HuH-7.5 (cell line): ENCODE results near the gene SIX1.

Source experiments
- DNase-seq: peaks from one replicate; pipeline ENCODE4 v3.0.0; 2011; ENCODE audit warnings: low spot score

SIX1 gene

DNA sequence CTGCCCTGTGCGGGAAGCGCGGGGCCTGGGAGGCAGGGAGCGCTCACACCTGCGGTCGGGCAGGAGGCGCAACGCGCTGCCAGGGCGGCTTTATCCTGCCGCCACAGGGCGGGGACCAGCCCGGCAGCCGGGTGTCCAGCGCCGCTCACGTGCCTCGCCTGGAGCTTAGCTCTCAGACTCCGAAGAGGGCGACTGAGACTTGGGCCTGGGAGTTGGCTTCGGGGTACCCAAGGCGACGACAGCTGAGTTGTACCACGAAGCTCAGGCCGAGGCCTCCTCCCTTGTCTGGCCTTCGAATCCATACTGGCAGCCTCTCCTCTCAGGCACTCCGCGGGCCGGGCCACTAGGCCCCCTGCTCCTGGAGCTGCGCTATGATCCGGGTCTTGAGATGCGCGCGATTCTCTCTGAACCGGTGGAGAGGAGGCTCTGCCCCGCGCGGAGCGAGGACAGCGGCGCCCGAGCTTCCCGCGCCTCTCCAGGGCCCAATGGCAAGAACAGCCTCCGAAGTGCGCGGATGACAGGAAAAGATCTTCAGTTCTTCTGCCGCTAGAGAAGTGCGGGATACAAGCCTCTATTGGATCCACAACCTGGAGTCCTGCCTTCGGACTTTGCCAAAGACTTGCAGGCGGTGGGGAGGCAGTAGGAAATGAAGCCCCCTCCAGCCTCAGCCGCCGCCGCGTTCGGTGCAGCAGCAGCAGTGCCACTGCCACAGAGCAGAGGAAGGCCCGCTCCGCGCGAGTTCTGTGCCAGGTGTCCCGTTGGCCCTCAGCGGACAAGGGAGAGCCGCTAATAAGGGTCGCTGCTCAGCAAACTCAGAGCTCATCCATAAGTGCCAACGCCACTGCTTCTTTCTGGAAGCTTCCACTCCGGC is 6.8 kb downstream of the SIX1 start:
- DNase-seq: no peak

DNA sequence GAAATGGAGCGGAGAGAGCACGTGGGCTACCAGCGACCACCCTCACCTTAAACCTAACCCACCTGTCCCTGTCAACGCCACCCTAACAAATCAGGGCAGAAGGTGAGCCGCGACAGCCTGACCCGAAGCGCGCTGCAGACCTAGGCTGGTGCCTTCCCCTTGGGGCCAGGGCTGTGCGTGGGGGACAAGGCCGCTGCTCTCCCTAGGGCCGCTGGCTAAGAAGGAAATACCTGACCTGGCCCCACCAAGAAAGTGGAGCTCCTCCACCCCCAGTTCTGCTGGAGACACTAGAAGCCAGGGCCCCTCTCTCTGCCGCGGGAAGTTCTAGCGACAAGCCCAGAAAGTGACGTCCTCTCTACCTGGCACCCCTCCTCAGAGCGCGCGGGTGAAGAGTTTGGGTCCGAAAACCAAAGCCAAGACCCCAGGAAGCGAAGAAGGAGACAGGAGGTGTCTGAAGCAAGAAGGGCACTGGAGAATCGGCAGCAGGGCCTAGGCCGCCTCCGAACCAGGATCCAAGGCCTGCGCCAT is 7.5 kb downstream of the SIX1 start:
- no peak for DNase-seq

DNA sequence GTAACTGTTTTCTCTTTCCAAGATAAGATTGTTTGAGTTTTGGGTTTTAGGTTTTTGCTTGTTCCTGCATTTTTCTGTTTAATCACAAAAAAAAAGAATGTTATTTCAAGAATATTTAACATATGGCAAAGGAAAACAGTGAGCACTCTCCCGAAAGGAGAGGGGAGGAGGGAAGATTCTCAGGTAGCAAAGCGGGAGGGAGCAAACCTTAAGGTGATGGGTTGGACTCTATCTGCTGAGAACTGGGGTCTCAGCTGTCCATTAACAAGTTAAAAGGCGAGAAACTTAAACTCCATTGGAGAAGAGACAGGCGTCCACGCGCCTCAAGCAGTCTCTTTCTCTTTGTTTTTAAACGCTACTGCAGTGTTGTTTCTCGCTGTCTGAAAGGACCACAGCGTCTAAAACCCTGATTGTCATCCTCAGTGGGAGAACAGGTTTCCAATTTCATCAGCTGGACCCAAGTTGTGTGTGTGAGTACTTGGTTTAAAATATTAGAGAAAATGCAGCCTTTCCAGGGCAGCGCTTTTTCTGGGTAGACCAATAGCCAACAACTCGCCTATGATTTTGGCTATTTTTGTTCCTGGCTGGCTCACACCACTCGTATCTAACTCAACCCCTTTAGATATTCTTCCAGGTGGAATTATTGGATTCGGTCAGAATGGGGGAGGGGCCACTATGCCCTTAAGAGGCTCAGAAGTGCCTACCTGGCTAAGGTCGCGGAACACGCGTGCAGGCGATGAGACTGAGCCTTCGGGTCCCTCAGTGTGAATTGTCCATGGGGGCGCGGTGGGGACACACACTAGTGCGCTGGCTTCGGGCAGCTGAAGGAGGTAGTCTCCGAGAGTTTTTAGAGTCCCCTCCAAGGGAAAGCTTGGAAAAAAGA is 8.2 kb downstream of the SIX1 start:
- DNase-seq: no peak

DNA sequence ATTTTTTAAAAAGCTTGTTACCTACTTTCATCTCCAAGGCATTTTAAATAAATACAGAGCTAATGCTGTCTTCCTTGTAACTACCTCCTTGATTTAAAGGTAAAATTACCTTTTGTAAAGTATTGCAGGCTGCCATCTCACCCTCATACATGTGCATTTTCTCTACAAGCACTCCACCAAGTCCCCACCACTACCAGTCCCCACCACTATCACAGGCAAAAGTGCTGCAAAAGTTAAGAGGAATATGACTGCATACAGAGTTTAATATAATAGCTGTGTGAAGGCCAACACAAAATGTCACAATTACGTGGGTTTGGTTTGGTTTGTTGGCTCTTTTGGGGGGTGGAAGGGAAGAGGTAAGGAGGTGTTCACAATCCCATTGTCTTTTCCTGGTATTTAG is 9.6 kb downstream of the SIX1 start:
- DNase-seq: no peak

DNA sequence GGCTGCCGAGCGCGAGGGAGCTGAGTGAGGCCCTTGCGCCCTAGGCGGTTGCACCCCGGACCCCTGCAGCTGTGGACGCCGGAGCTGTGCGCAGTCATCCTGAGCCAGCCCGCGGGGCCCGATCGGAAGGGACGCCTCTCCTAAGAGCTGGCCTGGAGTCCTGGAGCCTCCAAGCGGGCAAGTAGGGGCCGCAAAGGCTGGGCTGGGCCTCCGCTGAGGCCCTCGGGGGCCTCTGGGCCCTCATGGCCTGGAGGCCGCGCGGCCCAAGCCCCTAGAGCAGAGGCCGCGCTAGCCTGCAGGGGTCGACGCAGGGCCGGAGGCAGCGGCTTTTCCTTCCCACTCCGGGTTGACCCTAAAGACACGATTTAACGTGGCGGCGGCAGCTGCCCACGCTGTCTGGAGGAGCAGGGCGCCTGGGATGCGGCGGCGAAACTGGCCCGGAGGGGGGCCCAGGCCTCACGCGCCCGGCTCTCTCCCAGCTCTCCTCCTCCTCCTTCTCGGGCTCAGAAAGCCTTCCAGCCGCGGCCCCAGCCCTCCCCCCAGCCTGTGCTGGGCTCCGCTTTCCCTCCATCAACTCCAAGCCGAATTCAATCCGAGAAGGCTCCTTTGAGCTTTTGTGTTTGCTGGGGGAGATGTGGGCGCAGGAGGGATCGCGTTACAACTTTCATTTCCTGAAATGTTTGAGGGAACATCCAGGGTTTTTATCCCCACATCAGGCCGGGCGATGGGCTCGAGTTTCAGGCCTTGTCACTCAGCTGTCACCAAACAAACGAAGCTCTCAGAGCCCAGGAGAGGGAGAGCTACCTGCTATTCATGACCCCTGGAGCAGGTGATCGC is 11.6 kb downstream of the SIX1 start:
- DNase-seq: no peak

DNA sequence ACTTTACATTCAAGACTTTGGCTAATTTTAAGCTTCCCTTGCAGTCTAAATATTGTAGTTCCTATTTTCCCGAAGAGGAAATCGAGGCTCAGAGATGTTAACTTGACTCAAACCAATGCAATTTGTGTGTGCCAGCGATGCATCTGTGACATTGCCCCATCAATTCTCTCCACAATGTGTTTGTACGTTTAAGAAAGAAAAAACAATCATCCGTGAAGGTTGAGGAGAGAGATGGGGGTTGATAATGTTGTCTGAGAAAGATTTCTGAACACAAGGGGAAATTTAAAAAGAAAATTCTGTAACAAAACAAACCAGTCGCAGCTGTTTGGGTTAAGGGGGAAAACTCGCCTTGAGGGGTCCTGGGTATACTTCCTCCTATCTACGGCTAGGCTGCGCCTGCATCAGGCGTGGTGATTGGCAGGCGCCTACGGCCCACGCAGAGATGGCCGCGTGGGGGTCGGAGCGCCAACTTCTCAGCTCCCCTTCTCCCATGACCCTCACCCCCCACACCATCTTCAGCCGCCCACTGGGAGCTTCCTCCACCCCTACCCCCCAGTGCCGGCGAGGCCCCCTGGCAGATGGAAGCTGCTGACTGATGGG is 12.3 kb downstream of the SIX1 start:
- no peak for DNase-seq

DNA sequence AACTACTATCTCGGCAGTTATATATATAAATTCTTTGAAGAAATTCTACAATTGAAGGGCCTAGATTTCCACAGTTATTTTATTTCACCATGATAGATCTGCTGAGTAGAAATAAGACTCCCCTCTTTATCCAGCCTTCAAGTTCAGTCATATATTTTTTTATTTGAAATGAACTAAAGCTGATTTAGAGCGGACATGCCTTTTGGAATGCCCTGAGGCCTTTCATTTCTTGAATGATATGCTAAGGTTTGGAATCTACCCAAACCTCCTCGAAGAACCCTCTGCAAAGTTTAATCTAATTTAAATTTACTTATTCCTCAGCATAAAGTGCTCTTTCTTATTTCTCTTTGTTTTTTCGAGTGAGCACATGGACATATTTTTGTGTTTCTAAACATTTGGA is 15.1 kb downstream of the SIX1 start:
- no peak for DNase-seq

DNA sequence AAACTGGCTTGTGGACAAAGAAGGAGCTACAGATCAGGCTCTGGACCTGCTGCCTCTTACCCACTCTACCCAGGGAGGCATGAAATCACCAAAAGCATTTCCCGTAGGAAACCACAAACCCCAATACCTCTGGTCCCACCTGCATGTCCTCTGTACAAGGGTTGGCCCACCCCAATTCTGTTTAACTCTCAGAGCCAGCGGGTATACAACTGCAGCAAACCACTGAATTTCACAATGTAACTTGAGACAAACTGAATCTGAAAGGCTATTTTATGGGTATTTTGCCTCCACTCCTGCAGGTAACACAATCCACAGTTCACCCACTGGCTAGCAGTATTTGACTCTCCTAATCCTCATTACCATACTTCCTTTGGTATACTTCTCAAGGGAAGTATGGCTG is 16.5 kb downstream of the SIX1 start:
- DNase-seq: no peak

DNA sequence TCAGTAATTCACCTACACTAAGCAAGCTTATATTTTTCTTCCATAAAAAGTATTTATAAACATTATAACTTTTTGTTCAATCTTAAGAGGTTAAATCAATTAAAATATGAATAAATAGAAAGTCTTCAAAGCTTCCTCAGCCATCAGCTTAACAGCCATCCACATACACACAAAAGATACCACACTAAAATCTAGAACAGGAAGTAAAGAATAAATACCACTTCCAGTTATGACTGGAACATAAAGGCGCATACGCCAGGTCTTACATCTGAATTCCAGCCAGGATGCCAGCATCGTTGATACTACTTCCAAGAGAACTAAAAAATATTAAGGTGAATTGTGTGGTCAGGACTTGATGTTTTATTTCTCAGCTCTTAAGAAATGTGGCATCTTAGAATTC is 17.0 kb downstream of the SIX1 start:
- DNase-seq: no peak

DNA sequence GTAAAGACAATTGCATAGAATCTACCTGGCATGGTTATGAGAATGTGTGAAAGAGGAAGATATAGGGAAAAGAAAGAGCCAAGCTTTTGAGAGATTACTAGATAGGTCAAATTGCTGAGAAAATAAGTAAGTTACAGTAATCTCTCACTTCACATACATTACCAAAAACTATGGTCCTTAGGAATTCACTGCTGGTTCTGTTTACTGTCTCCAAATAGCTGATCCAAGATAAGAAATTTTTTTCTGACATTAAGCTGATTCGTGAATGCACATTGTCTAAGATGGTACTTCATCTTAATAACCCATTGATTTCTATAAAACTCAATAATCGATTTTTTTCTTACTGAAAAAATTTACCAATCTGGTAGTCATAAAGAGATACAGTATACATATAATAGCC is 17.4 kb downstream of the SIX1 start:
- no peak for DNase-seq

DNA sequence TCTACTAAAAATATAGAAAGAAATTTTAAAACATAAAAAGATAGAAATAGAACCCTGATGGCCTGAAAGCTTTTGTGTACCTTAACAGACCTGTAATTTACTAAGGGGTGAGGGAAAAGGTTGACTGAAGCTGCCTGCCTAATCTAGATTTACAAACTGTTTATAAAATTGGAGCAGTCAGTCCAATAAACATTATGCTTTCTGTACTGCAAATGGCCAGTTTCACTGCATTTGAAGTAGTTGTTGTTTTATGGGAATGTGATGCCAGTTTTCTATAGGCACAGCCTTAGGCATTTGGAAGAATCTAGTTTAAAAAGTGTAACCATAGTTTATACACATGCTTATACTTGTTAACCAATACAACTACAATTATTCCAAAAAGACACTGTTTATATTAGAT is 19.1 kb downstream of the SIX1 start:
- no peak for DNase-seq

DNA sequence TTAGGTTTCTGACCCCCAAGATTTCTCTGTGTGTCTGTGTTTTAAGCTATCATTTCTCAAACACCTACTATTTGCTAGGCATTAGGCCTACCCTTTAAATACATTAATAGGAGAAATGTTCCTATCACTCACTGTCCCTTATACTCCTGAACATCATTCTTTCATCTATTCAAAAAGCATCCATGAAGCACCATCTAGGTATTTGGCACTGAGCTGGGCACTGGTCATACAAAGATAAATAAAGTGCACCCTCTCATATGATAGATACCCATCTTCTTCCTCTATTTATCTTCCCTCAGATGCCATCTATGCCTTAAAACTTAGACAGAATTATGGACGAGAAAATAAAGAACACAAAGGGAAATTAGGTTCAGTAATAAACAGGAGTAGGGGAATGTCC is 20.4 kb downstream of the SIX1 start:
- DNase-seq: no peak

DNA sequence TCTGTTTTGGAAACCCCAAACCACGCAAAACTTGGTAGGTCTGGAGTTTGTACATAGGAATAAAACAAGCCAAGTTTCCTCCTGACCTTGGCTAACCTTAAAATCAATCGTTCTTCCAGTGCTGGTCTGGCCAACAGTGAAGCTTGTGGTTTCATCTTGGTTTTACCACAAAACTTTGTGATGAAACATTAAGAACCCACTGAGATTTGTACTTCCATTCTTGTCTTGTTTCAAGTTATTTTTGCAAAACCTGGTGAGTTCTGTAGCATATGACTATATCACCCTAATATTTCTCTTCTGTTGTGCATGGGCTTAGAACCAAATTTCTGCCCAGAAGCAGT is 26.4 kb downstream of the SIX1 start:
- DNase-seq: no peak

DNA sequence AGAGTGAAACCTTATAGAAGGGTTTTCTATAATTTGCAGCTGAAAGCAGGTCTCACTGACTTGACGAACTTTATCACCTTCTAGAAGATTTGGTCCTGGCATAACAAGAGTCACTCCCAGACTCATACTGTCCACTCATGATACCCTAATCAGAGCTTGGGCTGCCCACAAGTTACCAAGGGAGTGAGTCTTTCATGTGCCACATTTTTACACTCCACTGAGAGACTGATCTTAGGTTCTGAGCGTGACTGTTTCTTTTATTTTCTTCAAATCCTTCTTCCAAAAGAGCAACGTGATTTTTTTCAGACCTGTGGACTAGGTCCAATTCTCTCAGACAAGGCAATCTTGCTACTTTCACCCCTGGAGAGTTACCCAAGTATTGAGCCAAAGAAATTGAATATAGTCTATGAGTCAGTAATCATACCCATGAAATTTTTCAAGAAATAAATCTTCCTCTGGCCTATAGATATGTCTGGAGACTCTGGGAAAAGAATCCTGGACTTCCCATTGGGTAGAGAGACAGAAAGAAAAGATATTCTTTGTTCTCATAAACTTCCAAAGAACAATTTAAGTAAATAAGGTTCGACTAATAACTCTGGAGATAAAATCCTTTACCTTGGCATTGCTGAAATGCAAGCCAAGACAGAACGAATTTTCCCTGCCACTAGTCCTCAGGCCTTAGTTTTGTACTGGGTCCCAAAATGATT is 26.9 kb downstream of the SIX1 start:
- no peak for DNase-seq

DNA sequence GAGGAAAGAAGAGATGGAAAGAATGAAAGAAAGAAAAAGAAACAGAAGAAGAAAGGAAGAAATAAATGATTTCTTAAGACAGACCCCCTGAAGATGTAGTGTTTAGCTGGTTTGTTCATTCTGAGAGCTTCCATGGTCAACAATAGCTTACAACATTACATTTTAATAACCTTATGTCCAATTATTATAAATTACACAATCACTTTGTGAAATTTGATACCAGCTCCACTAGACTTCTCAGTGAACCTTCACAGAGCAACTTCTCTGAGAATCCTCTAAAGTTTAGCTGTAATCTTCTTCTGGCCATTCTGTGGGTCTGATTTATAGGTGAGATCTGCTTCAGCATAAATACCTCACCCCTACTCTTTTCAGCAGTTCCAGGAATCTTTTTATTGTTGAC is 27.9 kb downstream of the SIX1 start:
- no peak for DNase-seq

DNA sequence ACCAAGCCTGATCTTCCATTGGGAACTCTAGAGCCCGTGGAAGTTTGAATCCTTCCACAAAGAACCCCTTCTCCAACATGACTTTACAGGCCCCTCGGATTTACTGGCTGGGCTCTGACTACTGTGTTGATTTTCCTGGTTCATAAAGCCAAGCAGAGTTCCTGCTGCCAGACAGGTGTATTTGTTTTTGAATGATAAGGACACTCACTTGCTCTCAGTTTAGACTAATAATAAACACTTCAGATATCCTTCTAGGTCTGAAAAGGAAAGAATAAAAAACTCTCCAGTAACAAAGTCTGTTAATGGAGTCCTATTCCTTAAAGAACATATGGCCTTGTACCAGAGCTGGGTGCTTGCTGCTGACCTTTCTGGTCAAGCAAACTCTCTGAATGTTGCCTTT is 31.0 kb downstream of the SIX1 start:
- DNase-seq: no peak

DNA sequence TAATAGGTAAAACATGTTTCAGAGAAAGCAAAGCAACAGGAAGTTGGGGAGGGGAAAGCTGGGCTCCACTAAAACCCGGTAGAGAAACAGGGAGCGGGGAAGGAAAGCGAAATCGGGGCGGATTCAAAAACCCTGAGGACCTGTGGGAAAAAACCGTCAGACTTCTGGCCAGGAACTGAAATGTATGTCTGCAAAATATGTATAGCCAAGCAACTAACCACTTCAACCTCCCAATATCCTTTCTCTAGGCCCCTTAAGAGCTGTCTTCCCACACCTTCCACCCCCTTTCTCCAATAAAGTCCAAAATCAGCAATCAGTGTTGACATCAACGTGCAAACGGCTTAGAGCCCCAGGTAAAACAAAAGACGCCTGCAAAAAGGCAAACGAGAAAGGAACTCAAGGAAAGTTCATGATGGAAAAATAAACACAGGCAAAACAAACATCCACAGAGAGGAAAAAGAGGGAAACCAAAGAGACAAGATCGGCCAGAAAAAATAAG is 32.8 kb downstream of the SIX1 start:
- no peak for DNase-seq

DNA sequence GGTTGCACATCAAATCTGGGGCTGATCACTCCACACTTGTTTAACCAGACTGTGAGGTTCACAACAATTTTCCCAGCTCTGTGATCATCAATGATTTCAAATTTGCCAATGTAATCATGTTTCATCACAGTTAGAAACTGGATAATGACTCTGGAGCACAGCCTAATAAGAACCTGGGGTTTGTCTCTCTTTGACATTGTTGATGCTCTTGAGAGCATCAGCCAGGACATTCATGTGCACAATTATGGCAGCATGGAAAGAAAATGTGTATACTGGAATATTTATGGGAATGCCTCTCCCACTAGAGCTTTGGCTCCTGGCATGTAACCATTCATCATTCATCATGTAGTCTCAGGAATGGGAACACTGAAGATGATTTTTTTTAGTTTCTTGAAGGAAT is 47.0 kb downstream of the SIX1 start:
- no peak for DNase-seq

DNA sequence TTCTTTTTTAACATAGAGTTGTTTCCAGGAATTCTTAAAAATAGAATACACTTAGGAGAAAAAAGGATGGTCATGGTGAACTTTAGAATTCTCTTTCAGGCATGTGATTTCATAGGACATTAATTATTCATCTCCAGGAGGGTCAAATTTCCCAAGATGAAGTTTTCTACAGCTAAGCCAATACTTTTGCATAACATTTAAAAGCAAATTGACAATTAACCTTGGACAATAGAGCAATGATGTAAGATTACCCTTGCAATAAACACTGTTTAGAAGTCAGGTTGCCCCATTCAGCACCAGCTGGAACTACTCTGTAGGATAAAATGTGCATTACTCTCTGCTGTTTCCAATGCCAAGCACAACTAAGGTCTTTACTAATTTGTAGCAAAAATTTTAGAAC is 49.5 kb downstream of the SIX1 start:
- no peak for DNase-seq

DNA sequence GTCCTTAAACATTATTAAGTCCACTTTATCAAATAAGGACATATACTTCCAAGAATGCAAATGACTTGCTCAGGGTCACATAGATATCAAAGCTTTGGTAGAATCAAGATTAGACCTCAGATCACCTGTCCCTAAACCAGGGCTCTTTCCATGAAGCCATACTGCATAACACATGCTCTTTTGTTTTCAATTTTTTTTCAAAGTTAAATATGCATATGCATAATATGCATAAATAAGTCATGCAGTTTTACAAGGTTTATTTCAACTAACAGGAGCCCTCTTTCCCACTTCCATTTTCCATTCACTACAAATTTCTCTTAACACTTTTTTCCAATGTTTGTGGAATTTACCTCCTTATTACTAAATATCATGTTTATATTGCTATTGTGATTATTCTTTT is 53.1 kb downstream of the SIX1 start:
- DNase-seq: no peak

DNA sequence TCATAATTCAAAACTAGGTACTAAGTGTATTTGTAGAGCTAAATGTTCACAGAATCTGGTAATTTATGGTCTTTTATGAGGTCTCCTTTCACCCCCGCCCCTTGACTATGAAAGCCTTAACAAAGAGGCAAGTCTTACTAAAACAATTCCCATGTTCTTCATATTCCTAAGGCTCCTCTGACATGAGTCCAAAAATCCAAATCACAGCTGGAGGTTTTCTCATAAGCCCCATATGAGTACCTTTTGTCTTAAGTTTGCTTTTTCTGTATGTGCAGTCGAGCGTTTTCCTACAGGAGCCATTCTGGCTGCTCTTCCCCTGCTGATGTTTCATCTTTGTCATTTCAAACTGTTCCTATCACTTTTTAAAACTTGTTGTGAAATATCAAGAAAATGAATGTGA is 55.2 kb downstream of the SIX1 start:
- no peak for DNase-seq
